Measurements from ENCODE around the gene RPAIN.

GRCh38 chr17:5480962-5481361, 61.0 kb downstream of the RPAIN start:
- TF ChIP-seq EP300 (IDR thresholded peaks at IDR 0.05), result no peak
- TF ChIP-seq, protein P1, sequence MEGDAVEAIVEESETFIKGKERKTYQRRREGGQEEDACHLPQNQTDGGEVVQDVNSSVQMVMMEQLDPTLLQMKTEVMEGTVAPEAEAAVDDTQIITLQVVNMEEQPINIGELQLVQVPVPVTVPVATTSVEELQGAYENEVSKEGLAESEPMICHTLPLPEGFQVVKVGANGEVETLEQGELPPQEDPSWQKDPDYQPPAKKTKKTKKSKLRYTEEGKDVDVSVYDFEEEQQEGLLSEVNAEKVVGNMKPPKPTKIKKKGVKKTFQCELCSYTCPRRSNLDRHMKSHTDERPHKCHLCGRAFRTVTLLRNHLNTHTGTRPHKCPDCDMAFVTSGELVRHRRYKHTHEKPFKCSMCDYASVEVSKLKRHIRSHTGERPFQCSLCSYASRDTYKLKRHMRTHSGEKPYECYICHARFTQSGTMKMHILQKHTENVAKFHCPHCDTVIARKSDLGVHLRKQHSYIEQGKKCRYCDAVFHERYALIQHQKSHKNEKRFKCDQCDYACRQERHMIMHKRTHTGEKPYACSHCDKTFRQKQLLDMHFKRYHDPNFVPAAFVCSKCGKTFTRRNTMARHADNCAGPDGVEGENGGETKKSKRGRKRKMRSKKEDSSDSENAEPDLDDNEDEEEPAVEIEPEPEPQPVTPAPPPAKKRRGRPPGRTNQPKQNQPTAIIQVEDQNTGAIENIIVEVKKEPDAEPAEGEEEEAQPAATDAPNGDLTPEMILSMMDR (IDR thresholded peaks at IDR 0.05), result no peak

Measured in ovary (tissue), 3 donors.